ENCODE results near the gene GABARAP. TPM values are rescaled to one million over a fixed set of nuclear protein-coding genes. Genes with fewer than 3 reads are reported as not detected.

Gene GABARAP
- total and polyA plus RNA-seq, 2 experiments from 2014 or later: 355 to 847 TPM

DNA sequence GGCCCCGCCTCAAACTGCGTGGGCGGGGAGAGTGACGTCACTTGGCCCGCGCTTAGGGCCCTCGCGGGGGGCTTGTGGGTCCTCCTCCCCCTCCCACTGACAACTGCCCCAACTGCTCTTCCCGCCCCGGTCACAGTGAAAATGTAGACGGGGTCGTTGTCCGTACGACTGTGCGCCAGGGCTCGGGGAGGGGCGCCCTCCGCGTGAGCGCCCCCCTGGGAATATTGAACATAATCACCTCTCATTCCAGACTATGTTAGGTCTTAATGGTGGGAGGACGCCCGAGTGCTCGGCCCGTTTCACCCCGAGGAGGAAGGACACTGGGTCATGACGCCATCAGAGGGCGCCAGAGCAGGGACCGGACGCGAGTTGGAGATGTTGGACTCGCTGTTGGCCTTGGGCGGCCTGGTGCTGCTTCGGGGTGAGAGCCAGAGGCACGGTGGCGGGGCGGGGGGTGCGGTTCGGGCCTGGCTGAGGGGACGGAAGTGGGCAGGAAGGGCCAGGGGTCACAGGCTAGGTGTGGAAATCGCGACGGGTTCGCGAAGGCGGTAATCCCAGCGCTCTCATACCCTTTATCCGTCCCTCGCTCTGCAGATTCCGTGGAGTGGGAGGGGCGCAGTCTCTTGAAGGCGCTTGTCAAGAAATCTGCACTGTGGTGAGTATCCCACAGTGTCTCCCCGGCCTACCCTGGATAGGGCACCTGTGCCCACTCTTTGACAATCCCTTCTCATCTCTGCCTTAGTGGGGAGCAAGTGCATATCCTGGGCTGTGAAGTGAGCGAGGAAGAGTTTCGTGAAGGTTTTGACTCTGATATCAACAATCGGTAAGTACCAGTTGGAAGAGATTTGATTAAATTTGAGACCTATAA lies 10.2 kb upstream of the GABARAP start, which contains the start of gene ELP5:
TSS of gene ELP5 (plus strand) at position 40 of the 868 bp plus-strand sequence. CDS start at position 376, 336 bp downstream.
- Histone ChIP-seq H3K9me2 (ENCODE audit: insufficient read depth) (no peaks in the 10 kb centered on the region), H3K9ac (peak within 1 kb of the TSS; percentile 96), H3F3A (ENCODE audit: insufficient read depth) (peaks cover 4% of the 10 kb centered on the region; the same call in 1 of the 2 replicates), H3K79me2 (ENCODE audit: insufficient read depth) (peaks cover 70% of the 10 kb centered on the region), H3K36me3 (ENCODE audit: low read depth) (peaks cover 22% of the 10 kb centered on the region), H3K9me3 (ENCODE audit: low read depth) (no peaks in the 10 kb centered on the region), H2AFZ (peak within 1 kb of the TSS; percentile 89), H3K4me3 (peak within 1 kb of the TSS; percentile 97), H4K20me1 (ENCODE audit: insufficient read depth) (no peaks in the 10 kb centered on the region), H3K27ac (peak within 1 kb of the TSS; percentile 99), H3K4me1 (ENCODE audit: insufficient read depth) (peaks cover 13% of the 10 kb centered on the region), H3K4me2 (ENCODE audit: unreplicated experiment) (peak within 1 kb of the TSS; percentile 94), H3K27me3 (replicated peaks; ENCODE audit: insufficient read depth) (no peaks in the 10 kb centered on the region)
- WGBS, 2 experiments (ENCODE audit: low coverage in 1 of 2, low lambda C conversion rate in 2 of 2, missing lambda C conversion rate in 2 of 2): 3 to 4% methylated on average over 48 to 55 of the region's 55 CpGs
- in situ Hi-C loops (cut with MboI): no loop called here
- TF ChIP-seq EZH2 (IDR thresholded peaks at IDR 0.05; ENCODE audit: insufficient read depth, poor library complexity, severe bottlenecking): no peak
- TF ChIP-seq EZH2phosphoT487 (IDR thresholded peaks at IDR 0.05; ENCODE audit: insufficient read depth, low read depth): no peak
- DNase-seq: peak; percentile 95

DNA sequence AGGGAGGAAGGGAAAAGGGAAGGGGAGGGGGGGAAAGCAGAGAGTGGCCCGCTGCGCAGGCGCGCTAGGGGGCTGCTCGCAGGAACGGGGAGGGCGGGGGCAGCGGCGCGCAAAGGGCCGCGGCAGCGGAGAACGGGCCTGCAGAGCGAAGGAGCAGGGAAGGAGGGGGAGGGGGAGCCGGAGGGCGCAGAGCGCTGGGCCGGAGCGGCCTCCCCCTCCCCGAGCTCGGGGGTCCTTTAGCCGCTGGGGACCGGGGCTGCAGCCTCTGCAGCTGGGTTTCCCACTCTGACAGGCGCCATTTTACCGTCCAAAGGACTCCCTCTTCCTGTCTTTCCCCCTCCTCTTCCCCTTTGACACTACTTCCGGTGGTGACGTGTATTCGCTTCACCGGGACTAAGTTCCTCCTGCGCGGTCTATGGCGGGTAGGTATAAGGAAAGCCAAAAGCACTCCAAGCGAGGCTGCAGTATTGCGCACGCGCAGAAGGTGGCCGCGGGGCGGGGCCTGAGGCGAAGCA lies 9.5 kb upstream of the GABARAP start, which contains the start of gene CTDNEP1:
TSS of gene CTDNEP1 (minus strand) at position 74 of the 515 bp plus-strand sequence. CDS start 438 bp downstream, outside the sequence.
- Histone ChIP-seq H3K9ac (peak within 1 kb of the TSS; percentile 96), H3F3A (ENCODE audit: insufficient read depth) (peaks cover 4% of the 10 kb centered on the region; the same call in 1 of the 2 replicates), H3K4me3 (peak within 1 kb of the TSS; percentile 97), H3K4me1 (ENCODE audit: insufficient read depth) (peaks cover 13% of the 10 kb centered on the region), H3K79me2 (ENCODE audit: insufficient read depth) (peaks cover 77% of the 10 kb centered on the region), H3K27ac (peak within 1 kb of the TSS; percentile 99), H3K4me2 (ENCODE audit: unreplicated experiment) (peak within 1 kb of the TSS; percentile 94), H4K20me1 (ENCODE audit: insufficient read depth) (no peaks in the 10 kb centered on the region), H3K9me3 (ENCODE audit: low read depth) (no peaks in the 10 kb centered on the region), H3K9me2 (ENCODE audit: insufficient read depth) (no peaks in the 10 kb centered on the region), H3K27me3 (replicated peaks; ENCODE audit: insufficient read depth) (no peaks in the 10 kb centered on the region), H3K36me3 (ENCODE audit: low read depth) (peaks cover 20% of the 10 kb centered on the region), H2AFZ (peak within 1 kb of the TSS; percentile 89)
- 0 to 2% methylated on average over 24 to 41 of the region's 41 CpGs for WGBS, 2 experiments (ENCODE audit: low coverage in 1 of 2, low lambda C conversion rate in 2 of 2, missing lambda C conversion rate in 2 of 2)
- TF ChIP-seq EZH2 (IDR thresholded peaks at IDR 0.05; ENCODE audit: insufficient read depth, poor library complexity, severe bottlenecking): no peak
- TF ChIP-seq EZH2phosphoT487 (IDR thresholded peaks at IDR 0.05; ENCODE audit: insufficient read depth, low read depth): no peak
- in situ Hi-C loops (cut with MboI): no loop called here
- DNase-seq: peak; percentile 99

DNA sequence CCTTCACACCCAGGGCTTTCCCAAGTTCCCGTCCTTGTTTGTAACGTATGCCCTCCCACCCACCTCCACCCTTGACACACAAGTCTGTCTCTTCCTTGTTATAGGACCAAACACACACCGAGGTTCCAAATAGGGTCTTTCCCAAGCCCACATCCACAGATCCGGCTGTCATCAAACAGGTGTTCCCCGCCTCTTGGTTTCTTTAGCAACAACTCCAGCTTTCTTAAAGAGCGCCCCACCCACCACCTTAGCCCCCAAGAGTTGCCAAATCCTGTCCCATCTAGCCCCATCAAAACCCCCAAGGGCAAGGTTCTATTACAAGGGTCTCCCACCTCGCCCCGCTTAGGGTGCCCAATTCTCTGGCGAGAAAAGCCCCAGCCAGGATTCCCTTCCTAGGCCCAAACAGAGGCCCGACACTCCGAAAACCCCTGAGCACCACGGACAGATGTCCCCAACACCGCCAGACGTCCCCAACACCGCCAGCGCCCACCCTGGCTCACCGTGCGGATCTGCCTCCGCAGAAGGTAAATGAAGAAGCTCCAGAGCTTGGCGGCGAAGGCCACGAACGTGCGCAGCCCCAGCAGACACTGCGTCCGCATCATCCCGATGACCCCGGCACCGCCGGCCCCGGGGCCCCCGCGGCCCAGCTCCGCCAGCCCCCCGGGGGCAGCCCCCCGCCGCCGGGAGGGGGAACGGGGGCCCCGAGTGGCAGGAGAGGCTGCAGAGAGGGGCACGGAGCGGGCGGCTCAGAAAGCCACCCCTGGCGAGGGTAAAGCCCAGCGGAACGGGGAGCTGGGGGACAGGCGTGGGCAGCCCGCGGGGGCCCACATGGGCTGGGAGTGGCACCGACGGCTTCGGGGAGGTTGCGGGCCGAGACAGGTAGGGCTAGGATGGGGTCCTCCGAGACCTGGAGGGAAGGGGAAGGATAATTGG lies 8.7 kb upstream of the GABARAP start:
- Histone ChIP-seq H3F3A (ENCODE audit: insufficient read depth) (peaks cover 4% of the 10 kb centered on the region; the same call in 1 of the 2 replicates), H3K9me2 (ENCODE audit: insufficient read depth) (no peaks in the 10 kb centered on the region), H3K27ac (peak overlapping the region; percentile 99), H3K9me3 (ENCODE audit: low read depth) (no peaks in the 10 kb centered on the region), H3K36me3 (ENCODE audit: low read depth) (peaks cover 12% of the 10 kb centered on the region), H3K4me2 (ENCODE audit: unreplicated experiment) (peak overlapping the region; percentile 92), H3K9ac (peak overlapping the region; percentile 96), H2AFZ (peak overlapping the region; percentile 34), H4K20me1 (ENCODE audit: insufficient read depth) (no peaks in the 10 kb centered on the region), H3K27me3 (replicated peaks; ENCODE audit: insufficient read depth) (no peaks in the 10 kb centered on the region), H3K4me1 (ENCODE audit: insufficient read depth) (peaks cover 13% of the 10 kb centered on the region), H3K79me2 (ENCODE audit: insufficient read depth) (peaks cover 84% of the 10 kb centered on the region), H3K4me3 (peak overlapping the region; percentile 97)
- no peak for TF ChIP-seq EZH2phosphoT487 (IDR thresholded peaks at IDR 0.05; ENCODE audit: insufficient read depth, low read depth)
- TF ChIP-seq EZH2 (IDR thresholded peaks at IDR 0.05; ENCODE audit: insufficient read depth, poor library complexity, severe bottlenecking): no peak
- in situ Hi-C loops (cut with MboI): no loop called here
- WGBS, 2 experiments (ENCODE audit: low coverage in 1 of 2, low lambda C conversion rate in 2 of 2, missing lambda C conversion rate in 2 of 2): 0 to 1% methylated on average over 32 to 55 of the region's 55 CpGs
- peak; percentile 37 for DNase-seq
